MM.1S (cell line): ENCODE measurements around the gene LBX1.

Source experiments
- DNase-seq: peaks from one replicate; pipeline ENCODE4 v3.0.0-alpha.2; 2015
- H2AFZ ChIP-seq: fragments of 300-600 bp; sonication (generic); 2 replicates; pipeline ENCODE4 v1.6.0; 2016; ENCODE audit warnings: antibody characterized with exemption, low read length
- H3F3A ChIP-seq: fragments of 300-600 bp; sonication (generic); 2 replicates; pipeline ENCODE4 v1.6.1; 2016; ENCODE audit warnings: mild to moderate bottlenecking, antibody characterized with exemption, low read length, moderate library complexity, mixed read lengths; ENCODE audit not compliant: insufficient read depth
- H3K27ac ChIP-seq: fragments of 300-600 bp; sonication (generic); 2 replicates; pipeline ENCODE4 v1.5.1; 2016; ENCODE audit warnings: mild to moderate bottlenecking, low read length
- H3K27me3 ChIP-seq: fragments of 300-600 bp; sonication (generic); replicated peaks from 2 replicates; pipeline ENCODE4 v1.6.0; 2016; ENCODE audit warnings: low read length; ENCODE audit not compliant: insufficient read depth
- H3K36me3 ChIP-seq: fragments of 300-600 bp; sonication (generic); replicated peaks from 2 replicates; pipeline ENCODE4 v1.6.1; 2016; ENCODE audit warnings: mild to moderate bottlenecking, low read length, mixed read lengths; ENCODE audit not compliant: insufficient read depth
- H3K4me1 ChIP-seq: fragments of 300-600 bp; sonication (generic); 2 replicates; pipeline ENCODE4 v1.6.1; 2016; ENCODE audit warnings: low read length, mixed read lengths
- H3K4me2 ChIP-seq: fragments of 300-600 bp; sonication (generic); 2 replicates; pipeline ENCODE4 v1.6.0; 2016; ENCODE audit warnings: low read depth, low read length
- H3K4me3 ChIP-seq: fragments of 300-600 bp; sonication (generic); 2 replicates; pipeline ENCODE4 v1.5.1; 2016; ENCODE audit warnings: low read length, mixed read lengths
- H3K79me2 ChIP-seq: fragments of 300-600 bp; sonication (generic); 2 replicates; pipeline ENCODE4 v1.6.1; 2016; ENCODE audit warnings: mixed run types, low read length, mixed read lengths
- H3K9ac ChIP-seq: fragments of 300-600 bp; sonication (generic); 2 replicates; pipeline ENCODE4 v1.6.1; 2016; ENCODE audit warnings: low read length, mixed read lengths
- H3K9me2 ChIP-seq: fragments of 300-600 bp; sonication (generic); replicated peaks from 2 replicates; pipeline ENCODE4 v1.6.1; 2016; ENCODE audit warnings: mild to moderate bottlenecking, low read length, mixed read lengths; ENCODE audit not compliant: insufficient read depth
- H3K9me3 ChIP-seq: fragments of 300-600 bp; sonication (generic); replicated peaks from 2 replicates; pipeline ENCODE4 v1.6.1; 2016; ENCODE audit warnings: mild to moderate bottlenecking, low read length, mixed read lengths; ENCODE audit not compliant: insufficient read depth
- H4K20me1 ChIP-seq: fragments of 300-600 bp; sonication (generic); 2 replicates; pipeline ENCODE4 v1.6.1; 2016; ENCODE audit warnings: mild to moderate bottlenecking, low read length, moderate library complexity, mixed read lengths; ENCODE audit not compliant: insufficient read depth
- CTCF ChIP-seq: fragments of 300-600 bp; sonication (generic); IDR thresholded peaks from 2 replicates; pipeline ENCODE4 v1.5.1; 2016; ENCODE audit warnings: antibody characterized with exemption, low read length, mixed read lengths
- EZH2 ChIP-seq: fragments of 300-600 bp; sonication (generic); optimal IDR thresholded peaks from 2 replicates; pipeline ENCODE3; 2017; ENCODE audit warnings: low read depth, mild to moderate bottlenecking, antibody characterized with exemption, low read length, mixed read lengths
- EZH2phosphoT487 ChIP-seq: fragments of 300-600 bp; sonication (generic); IDR thresholded peaks from 2 replicates; pipeline ENCODE4 v1.6.1; 2018; ENCODE audit warnings: antibody characterized with exemption, low read length

LBX1 gene

GRCh38 chr10:101225846-101226421 is 3.3 kb downstream of the LBX1 start:
- Histone ChIP-seq H3K9me2 (no peaks in the 10 kb centered on the region), H3K9me3 (no peaks in the 10 kb centered on the region), H2AFZ (no peak overlapping the region), H3K79me2 (no peaks in the 10 kb centered on the region), H3K27ac (no peak overlapping the region), H3K36me3 (no peaks in the 10 kb centered on the region), H3K4me3 (no peak overlapping the region), H3K9ac (no peak overlapping the region), H3K4me1 (no peaks in the 10 kb centered on the region), H3K4me2 (peak overlapping the region; percentile 28; the same call in 1 of the 2 replicates), H3F3A (no peaks in the 10 kb centered on the region), H4K20me1 (no peaks in the 10 kb centered on the region), H3K27me3 (peaks cover 88% of the 10 kb centered on the region)
- TF ChIP-seq CTCF (no peak), EZH2phosphoT487 (no peak), EZH2 (no peak)
- DNase-seq = no peak

- Histone ChIP-seq H3K36me3 (no peaks in the 10 kb centered on the region), H3K9me3 (no peaks in the 10 kb centered on the region), H3K4me1 (no peaks in the 10 kb centered on the region), H3K9me2 (no peaks in the 10 kb centered on the region), H3F3A (no peaks in the 10 kb centered on the region), H3K27ac (no peak overlapping the region), H3K4me2 (no peak overlapping the region), H3K27me3 (peaks cover 89% of the 10 kb centered on the region), H4K20me1 (no peaks in the 10 kb centered on the region), H2AFZ (no peak overlapping the region), H3K79me2 (no peaks in the 10 kb centered on the region), H3K9ac (no peak overlapping the region), H3K4me3 (no peak overlapping the region)
- DNase-seq = no peak
- TF ChIP-seq EZH2 (no peak), CTCF (no peak), EZH2phosphoT487 (no peak)
Measured at GRCh38 chr10:101224910-101225823, 4.1 kb downstream of the LBX1 start.

- no peak overlapping the region for H3K9ac ChIP-seq
- no peaks in the 10 kb centered on the region for H3K9me3 ChIP-seq
- H3K27ac ChIP-seq = no peak overlapping the region
- no peaks in the 10 kb centered on the region for H3K9me2 ChIP-seq
- no peaks in the 10 kb centered on the region for H3K4me1 ChIP-seq
- TF ChIP-seq EZH2 (no peak), CTCF (no peak)
- no peaks in the 10 kb centered on the region for H3K79me2 ChIP-seq
- H3K36me3 ChIP-seq = no peaks in the 10 kb centered on the region
- H3K27me3 ChIP-seq = peaks cover 90% of the 10 kb centered on the region
- no peak overlapping the region for H3K4me3 ChIP-seq
- H3K4me2 ChIP-seq = no peak overlapping the region
- DNase-seq = no peak
- no peak overlapping the region for H2AFZ ChIP-seq
- no peaks in the 10 kb centered on the region for H4K20me1 ChIP-seq
- H3F3A ChIP-seq = 0 out of 2 replicates have a peak, but pooled peaks cover 3% of the 10 kb centered on the region
Measured at GRCh38 chr10:101224060-101224909, 5.0 kb downstream of the LBX1 start.
